Thyroid gland (tissue), 4 donors: ENCODE results near the gene AIM2. TPM values are rescaled to one million over a fixed set of nuclear protein-coding genes. Genes with fewer than 3 reads are reported as not detected.

Experiments used
- DNase-seq, 2 donors: peaks; one replicate each; pipeline ENCODE4 v3.0.0-alpha.2; 2019
- H3K27ac ChIP-seq, 3 donors: fragments of 200-600 bp; sonication (generic); 1 replicate in 2 of 3; 2 replicates in 1 of 3; pipeline ENCODE4 v1.5.1; 2016 to 2019; ENCODE audit warnings: mild to moderate bottlenecking in 1 of 3, moderate library complexity in 1 of 3
- H3K27me3 ChIP-seq: fragments of 200-600 bp; sonication (generic); one replicate; pipeline ENCODE4 v1.5.1; 2019
- H3K36me3 ChIP-seq, 2 donors: fragments of 200-600 bp; sonication (generic); one replicate each; pipeline ENCODE4 v1.5.1; 2016 to 2019
- H3K4me1 ChIP-seq, 2 donors: fragments of 200-600 bp; sonication (generic); one replicate each; pipeline ENCODE4 v1.5.1; 2017 to 2019
- H3K4me3 ChIP-seq, 3 donors: fragments of 200-600 bp; sonication (generic); replicated peaks in 1 of 3; 1 replicate in 2 of 3; 2 replicates in 1 of 3; pipeline ENCODE4 v1.5.1; 2016; ENCODE audit warnings: mild to moderate bottlenecking in 1 of 3
- H3K9me3 ChIP-seq: fragments of 200-600 bp; sonication (generic); one replicate; pipeline ENCODE4 v1.5.1; 2017
- POLR2A ChIP-seq, 2 donors: fragments of 450-650 bp; IDR thresholded peaks; one replicate each; pipeline ENCODE4 v1.6.1; 2017; ENCODE audit warnings: antibody characterized with exemption in 2 of 2, mild to moderate bottlenecking in 2 of 2, moderate library complexity in 1 of 2
- WGBS, 2 donors: methylation state at CpG; one replicate each; pipeline ENCODE4 v1.1.5; 2017; 5-methylcytosine and 5-hydroxymethylcytosine counted together
- intact Hi-C: fragments of 100-400 bp; cut with DNase I; formaldehyde crosslinking; loops from one replicate; pipeline ENCODE4 v1.15.1; 2023
- total RNA-seq, 4 donors: library from RNA; depleted of rRNA; stranded (reverse); fragments of >200 nt; gene quantifications; one replicate each; pipeline ENCODE4 v1.2.3, GENCODE V29; 2016
- TF ChIP-seq, protein P1 (sequence below), 6 experiments: fragments of 200-600 bp in 3 of 6; fragments of 450-650 bp in 3 of 6; sonication (generic) in 3 of 6; IDR thresholded peaks; one replicate each; pipeline ENCODE4 v1.5.1; 2016 to 2019; ENCODE audit warnings: antibody characterized with exemption in 6 of 6, mild to moderate bottlenecking in 2 of 6, inconsistent platforms in 1 of 6, moderate library complexity in 1 of 6

AIM2 gene
- total RNA-seq, 4 donors from 2014 or later, result 0.22 to 0.34 (median 0.27) TPM; not detected in 1

DNA sequence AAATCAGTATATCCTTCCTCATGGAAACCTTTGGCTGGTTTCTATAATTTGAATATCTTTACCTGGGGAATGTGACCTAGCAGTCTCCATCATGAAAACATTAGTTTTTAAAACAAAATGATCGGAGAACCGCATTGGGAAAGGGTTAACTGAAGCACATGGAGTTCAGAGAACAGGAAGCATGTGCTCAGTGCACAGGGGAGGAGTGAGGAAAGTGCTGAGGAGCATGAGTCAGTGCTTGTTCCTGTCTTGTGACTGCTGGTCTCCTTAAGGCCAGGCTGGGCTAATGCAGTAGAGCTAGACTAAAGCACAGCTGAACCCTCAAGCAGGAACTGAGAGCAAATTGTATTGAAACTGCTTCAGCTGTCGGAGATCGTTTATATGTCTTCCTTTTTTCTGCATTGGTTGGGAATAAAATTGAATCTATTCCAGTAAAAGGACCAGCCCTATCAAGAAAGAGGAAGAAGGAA is 61.1 kb downstream of the AIM2 start:
- Histone ChIP-seq H3K36me3 (peaks cover 21 to 28% of the 10 kb centered on the region in 2 donors), H3K4me3 (no peak overlapping the region), H3K27ac (peak overlapping the region in 1 of 3 donors; percentile 17), H3K4me1 (peaks cover 0 to 4% of the 10 kb centered on the region in 2 donors), H3K9me3 (no peaks in the 10 kb centered on the region), H3K27me3 (no peaks in the 10 kb centered on the region)
- intact Hi-C loops, result no loop called here
- WGBS, 2 donors, result 68 to 75% methylated on average over 4 of the region's 4 CpGs
- TF ChIP-seq POLR2A (IDR thresholded peaks at IDR 0.05), result no peak
- TF ChIP-seq, protein P1, sequence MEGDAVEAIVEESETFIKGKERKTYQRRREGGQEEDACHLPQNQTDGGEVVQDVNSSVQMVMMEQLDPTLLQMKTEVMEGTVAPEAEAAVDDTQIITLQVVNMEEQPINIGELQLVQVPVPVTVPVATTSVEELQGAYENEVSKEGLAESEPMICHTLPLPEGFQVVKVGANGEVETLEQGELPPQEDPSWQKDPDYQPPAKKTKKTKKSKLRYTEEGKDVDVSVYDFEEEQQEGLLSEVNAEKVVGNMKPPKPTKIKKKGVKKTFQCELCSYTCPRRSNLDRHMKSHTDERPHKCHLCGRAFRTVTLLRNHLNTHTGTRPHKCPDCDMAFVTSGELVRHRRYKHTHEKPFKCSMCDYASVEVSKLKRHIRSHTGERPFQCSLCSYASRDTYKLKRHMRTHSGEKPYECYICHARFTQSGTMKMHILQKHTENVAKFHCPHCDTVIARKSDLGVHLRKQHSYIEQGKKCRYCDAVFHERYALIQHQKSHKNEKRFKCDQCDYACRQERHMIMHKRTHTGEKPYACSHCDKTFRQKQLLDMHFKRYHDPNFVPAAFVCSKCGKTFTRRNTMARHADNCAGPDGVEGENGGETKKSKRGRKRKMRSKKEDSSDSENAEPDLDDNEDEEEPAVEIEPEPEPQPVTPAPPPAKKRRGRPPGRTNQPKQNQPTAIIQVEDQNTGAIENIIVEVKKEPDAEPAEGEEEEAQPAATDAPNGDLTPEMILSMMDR (IDR thresholded peaks at IDR 0.05), result no peak
- peak in 1 of 2 donors; percentile 21 for DNase-seq

DNA sequence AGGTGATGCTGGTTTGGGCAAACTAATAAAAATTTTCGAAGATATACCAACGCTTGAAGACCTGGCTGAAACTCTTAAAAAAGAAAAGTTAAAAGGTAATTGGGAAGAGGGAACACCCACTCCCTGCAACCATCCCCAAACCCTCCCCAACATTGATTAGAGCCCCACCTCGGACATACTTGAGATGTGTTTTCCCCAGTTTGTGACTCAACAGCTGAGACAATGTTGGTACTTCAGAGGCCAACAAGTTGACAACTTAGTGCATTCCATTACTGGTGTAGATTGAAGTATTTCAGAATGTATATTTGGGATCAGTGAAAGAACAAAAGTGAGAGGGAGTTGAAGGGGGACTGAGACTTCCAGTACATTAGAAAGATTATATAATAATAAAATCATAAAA is 61.7 kb downstream of the AIM2 start:
- no peak for DNase-seq
- peaks cover 0 to 4% of the 10 kb centered on the region in 2 donors for H3K4me1 ChIP-seq
- no peak overlapping the region for H3K4me3 ChIP-seq
- 84 to 87% methylated on average over 3 of the region's 3 CpGs for WGBS, 2 donors
- no peaks in the 10 kb centered on the region for H3K9me3 ChIP-seq
- H3K27ac ChIP-seq, result no peak overlapping the region
- TF ChIP-seq, protein P1 (IDR thresholded peaks at IDR 0.05), result no peak
- TF ChIP-seq POLR2A (IDR thresholded peaks at IDR 0.05), result no peak
- intact Hi-C loops, result no loop called here
- peaks cover 21 to 22% of the 10 kb centered on the region in 2 donors for H3K36me3 ChIP-seq
- H3K27me3 ChIP-seq, result no peaks in the 10 kb centered on the region

DNA sequence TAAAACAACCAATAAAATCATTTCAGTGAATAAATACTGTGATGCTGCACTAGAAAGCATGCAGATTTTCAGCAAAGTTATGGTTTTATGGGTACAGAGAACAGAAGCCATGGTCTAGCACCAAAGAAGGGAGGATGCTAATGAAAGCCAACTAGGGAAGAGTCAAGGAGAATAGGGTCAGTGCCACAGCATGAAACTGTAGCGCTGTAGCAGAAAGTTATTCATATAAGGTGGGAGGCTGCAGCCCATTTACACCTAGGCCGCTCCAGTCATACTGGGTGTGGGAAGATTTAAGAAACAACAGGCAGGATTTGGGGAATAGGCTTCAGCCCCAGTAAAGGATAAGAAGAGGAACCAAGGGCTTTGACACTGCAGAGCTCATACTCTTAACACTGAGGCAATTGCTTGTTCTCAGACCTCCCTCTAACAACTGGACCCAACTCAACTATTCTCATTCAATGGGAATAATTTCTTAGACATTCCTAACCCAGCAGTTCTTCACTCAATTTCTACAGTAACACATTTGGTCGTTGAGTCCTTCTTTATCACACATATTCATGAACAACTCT is 62.5 kb downstream of the AIM2 start:
- peak overlapping the region in 1 of 3 donors; percentile 85 for H3K27ac ChIP-seq
- peaks cover 16 to 19% of the 10 kb centered on the region in 2 donors for H3K36me3 ChIP-seq
- intact Hi-C loops, result no loop called here
- WGBS, 2 donors, result 88 to 95% methylated on average over 3 of the region's 3 CpGs
- H3K9me3 ChIP-seq, result no peaks in the 10 kb centered on the region
- H3K4me3 ChIP-seq, result no peak overlapping the region
- TF ChIP-seq, protein P1 (IDR thresholded peaks at IDR 0.05), result no peak
- TF ChIP-seq POLR2A (IDR thresholded peaks at IDR 0.05), result no peak
- H3K4me1 ChIP-seq, result peaks cover 4% of the 10 kb centered on the region in 2 donors
- DNase-seq, result no peak
- no peaks in the 10 kb centered on the region for H3K27me3 ChIP-seq

DNA sequence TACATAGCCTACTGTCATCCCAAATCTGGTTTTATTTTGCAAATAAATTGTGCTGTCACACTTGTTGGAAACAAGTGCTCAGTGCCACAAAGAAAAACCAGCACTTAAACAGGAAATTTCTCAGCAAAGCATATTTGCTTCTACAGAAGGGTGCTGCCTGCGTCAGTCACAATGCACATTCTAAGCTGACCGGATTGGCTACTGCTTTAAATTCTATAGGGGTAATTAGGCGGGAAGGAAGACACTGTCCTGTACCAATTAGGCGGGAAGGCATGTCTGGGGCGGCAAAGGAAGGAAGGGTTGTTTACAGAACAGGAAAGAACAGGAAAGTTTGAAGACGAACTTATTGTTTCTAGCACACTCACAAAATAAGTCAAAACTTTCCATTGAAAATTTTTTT is 64.1 kb downstream of the AIM2 start:
- Histone ChIP-seq H3K27ac (peak overlapping the region in 2 of 3 donors; percentile 82 to 85), H3K9me3 (no peaks in the 10 kb centered on the region), H3K36me3 (peaks cover under 1 to 13% of the 10 kb centered on the region in 2 donors), H3K4me3 (peak overlapping the region in 2 of 3 donors; percentile 5 to 18), H3K27me3 (no peaks in the 10 kb centered on the region), H3K4me1 (peaks cover 4 to 8% of the 10 kb centered on the region in 2 donors)
- TF ChIP-seq POLR2A (IDR thresholded peaks at IDR 0.05), result no peak
- TF ChIP-seq, protein P1 (IDR thresholded peaks at IDR 0.05), result no peak
- 59 to 67% methylated on average over 6 of the region's 6 CpGs for WGBS, 2 donors
- DNase-seq, result no peak
- intact Hi-C loops, result no loop called here

Other genes starting within 250 kb of the AIM2 start
- 1 to 10 TPM; 2.0 to 8.5 (median 2.6) TPM for gene MNDA, start 245.4 kb downstream of the AIM2 start, total RNA-seq
- gene PYHIN1, start 145.2 kb downstream of the AIM2 start, total RNA-seq, result 1 to 10 TPM in 3 of 4 donors, under 1 TPM in 1; 0.78 to 2.6 (median 1.8) TPM
- gene IFI16, start 66.9 kb downstream of the AIM2 start, total RNA-seq, result 100 to 1,000 TPM in 1 of 4 donors, 10 to 100 TPM in 3; 29.8 to 110 (median 49.5) TPM
- 1 to 10 TPM in 3 of 4 donors, under 1 TPM in 1; 0.73 to 4.8 (median 3.8) TPM for gene CADM3, start 94.8 kb upstream of the AIM2 start, total RNA-seq
- gene ACKR1, start 128.1 kb upstream of the AIM2 start, total RNA-seq, result 10 to 100 TPM; 13.3 to 37.4 (median 24.1) TPM
- gene FCER1A, start 225.6 kb upstream of the AIM2 start, total RNA-seq, result under 1 TPM in 1 of 4 donors, not detected in 3; 0.40 TPM